Gastroesophageal sphincter (tissue), 4 donors: ENCODE results near the gene DHRSX. TPM values are rescaled to one million over a fixed set of nuclear protein-coding genes. Genes with fewer than 3 reads are reported as not detected.
"Not testable (repeated sequence)": the region's sequence is repeated elsewhere in the genome, so short reads cannot be mapped to it uniquely, and the experiment has no call there.

Experiments used
- ATAC-seq: fragments of 150-250 bp; one replicate; pipeline ENCODE4 v1.9.1; 2016; ENCODE audit warnings: mild to moderate bottlenecking, moderate library complexity
- H3K27ac ChIP-seq, 4 donors: fragments of 200-600 bp; sonication (generic) in 3 of 4; 1 replicate in 3 of 4; 2 replicates in 1 of 4; pipeline ENCODE4 v1.5.1; 2016 to 2019
- H3K27me3 ChIP-seq: fragments of 200-600 bp; sonication (generic); one replicate; pipeline ENCODE4 v1.5.1; 2019
- H3K36me3 ChIP-seq, 2 donors: fragments of 200-600 bp; sonication (generic); one replicate each; pipeline ENCODE4 v1.5.1; 2019; ENCODE audit warnings: control low read depth in 1 of 2
- H3K4me1 ChIP-seq, 3 donors: fragments of 200-600 bp; sonication (generic); 1 replicate in 2 of 3; 2 replicates in 1 of 3; pipeline ENCODE4 v1.5.1; 2016 to 2019; ENCODE audit warnings: control low read depth in 2 of 3
- H3K4me3 ChIP-seq, 2 donors: fragments of 200-600 bp; sonication (generic); one replicate each; pipeline ENCODE4 v1.5.1; 2019; ENCODE audit warnings: mild to moderate bottlenecking in 1 of 2, moderate library complexity in 1 of 2
- H3K9me3 ChIP-seq, 3 donors: fragments of 200-600 bp; sonication (generic); one replicate each; pipeline ENCODE4 v1.5.1; 2017 to 2019; ENCODE audit warnings: control low read depth in 2 of 3
- CTCF ChIP-seq, 4 experiments: fragments of 200-600 bp in 2 of 4; fragments of 450-650 bp in 2 of 4; sonication (generic) in 1 of 4; IDR thresholded peaks; one replicate each; pipeline ENCODE4 v1.5.1; 2017 to 2019; ENCODE audit warnings: antibody characterized with exemption in 4 of 4, mild to moderate bottlenecking in 2 of 4, moderate library complexity in 2 of 4
- EP300 ChIP-seq: sonication (generic); formaldehyde crosslinking; IDR thresholded peaks from one replicate; pipeline ENCODE4 v1.6.1; 2017; ENCODE audit warnings: antibody characterized with exemption, mild to moderate bottlenecking
- POLR2A ChIP-seq, 2 donors: fragments of 450-650 bp; IDR thresholded peaks; one replicate each; pipeline ENCODE4 v1.6.1; 2017; ENCODE audit warnings: antibody characterized with exemption in 2 of 2, mild to moderate bottlenecking in 2 of 2, moderate library complexity in 1 of 2
- POLR2AphosphoS5 ChIP-seq: sonication (generic); formaldehyde crosslinking; IDR thresholded peaks from one replicate; pipeline ENCODE4 v1.6.1; 2017; ENCODE audit warnings: antibody characterized with exemption
- WGBS, 2 donors: methylation state at CpG; one replicate each; pipeline ENCODE4 v1.1.5; 2018; ENCODE audit warnings: low coverage in 1 of 2; 5-methylcytosine and 5-hydroxymethylcytosine counted together
- total RNA-seq, 4 donors: library from RNA; depleted of rRNA; stranded (reverse); fragments of >200 nt; gene quantifications; one replicate each; pipeline ENCODE4 v1.1.0, GENCODE V29; 2016

Gene DHRSX
- total RNA-seq, 4 donors from 2014 or later: 16.8 to 26.3 (median 21.1) TPM

DNA sequence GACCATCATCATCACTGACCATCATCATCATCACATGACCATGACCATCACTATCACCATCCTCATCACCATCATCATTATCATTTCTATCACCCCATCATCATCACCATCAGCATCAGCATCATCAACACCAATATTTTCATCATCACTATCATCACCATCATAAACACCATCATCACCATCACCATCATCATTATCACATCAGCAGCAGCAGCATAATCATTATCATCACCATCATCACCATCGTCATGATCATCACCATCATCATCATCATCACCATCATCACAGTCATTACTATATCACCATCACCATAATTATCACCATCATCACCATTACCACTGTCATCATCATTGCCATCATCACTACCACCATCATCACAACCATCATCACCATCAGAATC lies 117.6 kb downstream of the DHRSX start:
- no peaks in the 10 kb centered on the region for H3K9me3 ChIP-seq
- TF ChIP-seq CTCF (IDR thresholded peaks at IDR 0.05) (no peak), POLR2A (IDR thresholded peaks at IDR 0.05) (no peak), POLR2AphosphoS5 (no peak), EP300 (no peak)
- no peak for ATAC-seq

DNA sequence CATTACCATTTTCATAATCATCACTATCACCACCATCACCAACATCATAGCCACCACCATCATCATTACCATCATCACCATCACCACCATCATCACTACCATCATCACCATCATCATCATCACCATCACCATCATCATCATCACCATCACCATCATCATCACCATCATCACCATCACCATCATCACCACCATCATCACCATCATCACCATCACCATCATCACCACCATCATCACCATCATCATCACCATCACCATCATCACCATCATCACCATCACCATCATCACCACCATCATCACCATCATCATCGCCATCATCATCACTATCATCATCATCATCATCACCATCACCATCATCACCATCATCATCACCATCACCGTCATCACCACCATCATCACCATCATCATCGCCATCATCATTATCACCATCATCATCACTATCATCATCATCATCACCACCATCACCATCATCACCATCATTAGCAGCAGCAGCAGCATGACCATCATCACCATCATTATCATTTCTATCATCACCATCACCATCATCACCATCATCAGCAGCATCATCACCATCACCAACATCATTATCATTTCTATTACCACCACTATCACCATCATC lies 118.2 kb downstream of the DHRSX start:
- not testable (repeated sequence) for H3K9me3 ChIP-seq, H3K27ac ChIP-seq, H3K27me3 ChIP-seq, H3K4me3 ChIP-seq, ATAC-seq, H3K4me1 ChIP-seq
- 70 to 91% methylated on average over 3 of the region's 3 CpGs for WGBS, 2 donors
- H3K36me3 ChIP-seq: peaks cover 0 to 11% of the 10 kb centered on the region in 2 donors

More for the DNA sequence above, 117.6 kb downstream of the DHRSX start:
- Histone ChIP-seq H3K4me1 (peaks cover 0 to 10% (median 0%) of the 10 kb centered on the region in 3 donors), H3K27ac (no peak overlapping the region), H3K27me3 (no peaks in the 10 kb centered on the region), H3K4me3 (no peak overlapping the region), H3K36me3 (peaks cover 0 to 5% of the 10 kb centered on the region in 2 donors)
- WGBS, 2 donors: 80 to 93% methylated on average over 1 of the region's 1 CpG

GRCh38 chrX:2376166-2376565 lies 124.6 kb downstream of the DHRSX start:
- Histone ChIP-seq H3K36me3 (peaks cover 0 to 14% of the 10 kb centered on the region in 2 donors), H3K27ac (no peak overlapping the region), H3K9me3 (no peaks in the 10 kb centered on the region), H3K4me1 (no peaks in the 10 kb centered on the region), H3K4me3 (no peak overlapping the region), H3K27me3 (no peaks in the 10 kb centered on the region)
- ATAC-seq: no peak
- TF ChIP-seq CTCF (IDR thresholded peaks at IDR 0.05): no peak
- no peak for TF ChIP-seq POLR2A (IDR thresholded peaks at IDR 0.05)
- no peak for TF ChIP-seq POLR2AphosphoS5
- TF ChIP-seq EP300: no peak
- 88 to 100% methylated on average over 3 to 5 of the region's 6 CpGs for WGBS, 2 donors

GRCh38 chrX:2374086-2374485 lies 126.7 kb downstream of the DHRSX start:
- Histone ChIP-seq H3K27me3 (no peaks in the 10 kb centered on the region), H3K36me3 (peaks cover 0 to 20% of the 10 kb centered on the region in 2 donors), H3K4me3 (no peak overlapping the region), H3K9me3 (no peaks in the 10 kb centered on the region), H3K4me1 (no peaks in the 10 kb centered on the region), H3K27ac (no peak overlapping the region)
- TF ChIP-seq EP300 (no peak), POLR2AphosphoS5 (no peak), CTCF (IDR thresholded peaks at IDR 0.05) (no peak), POLR2A (IDR thresholded peaks at IDR 0.05) (no peak)
- no peak for ATAC-seq
- WGBS, 2 donors: 63% methylated on average over 2 of the region's 4 CpGs; no CpG with 5 or more reads in 1 of the 2 donors

GRCh38 chrX:2373615-2374014 lies 127.2 kb downstream of the DHRSX start:
- no peak for ATAC-seq
- Histone ChIP-seq H3K4me3 (no peak overlapping the region), H3K9me3 (no peaks in the 10 kb centered on the region), H3K36me3 (peaks cover 0 to 20% of the 10 kb centered on the region in 2 donors), H3K27ac (no peak overlapping the region), H3K27me3 (no peaks in the 10 kb centered on the region), H3K4me1 (no peaks in the 10 kb centered on the region)
- TF ChIP-seq POLR2AphosphoS5 (no peak), POLR2A (IDR thresholded peaks at IDR 0.05) (no peak), CTCF (IDR thresholded peaks at IDR 0.05) (no peak)
- WGBS, 2 donors: 81 to 91% methylated on average over 2 to 3 of the region's 8 CpGs
